Fibroblast of skin of left biceps (primary cell): ENCODE data around the gene NOC4L.
"Not testable (repeated sequence)": the region's sequence is repeated elsewhere in the genome, so short reads cannot be mapped to it uniquely, and the experiment has no call there.

Experiments used
- DNase-seq, 2 experiments: peaks; one replicate each; pipeline ENCODE4 v3.0.0-alpha.2; 2013; ENCODE audit warnings: low read depth in 2 of 2

NOC4L gene

GRCh38 chr12:132123970-132124765 is 20.1 kb upstream of the NOC4L start:
- no peak for DNase-seq

GRCh38 chr12:132124766-132125425 is 19.4 kb upstream of the NOC4L start:
- no peak for DNase-seq

DNA sequence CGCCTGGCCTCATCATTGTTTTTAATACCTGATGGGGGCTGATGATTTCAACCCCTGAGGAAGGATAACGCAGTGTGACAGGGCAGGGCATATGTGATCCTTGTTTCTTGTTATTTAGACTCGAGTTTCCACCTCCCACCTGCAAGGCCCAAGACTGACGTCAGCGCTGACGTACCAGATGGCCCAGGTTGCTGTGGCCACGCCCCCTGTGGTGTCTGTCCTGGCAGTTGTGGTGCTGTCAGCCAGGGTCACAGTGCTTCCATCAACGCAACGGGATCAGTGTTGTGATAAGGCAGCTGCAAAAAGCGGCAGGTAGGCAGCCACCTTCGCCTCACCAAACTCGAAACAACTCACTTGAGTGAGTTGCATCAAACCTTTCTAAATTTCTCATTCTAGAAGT is 18.5 kb upstream of the NOC4L start:
- DNase-seq: no peak

DNA sequence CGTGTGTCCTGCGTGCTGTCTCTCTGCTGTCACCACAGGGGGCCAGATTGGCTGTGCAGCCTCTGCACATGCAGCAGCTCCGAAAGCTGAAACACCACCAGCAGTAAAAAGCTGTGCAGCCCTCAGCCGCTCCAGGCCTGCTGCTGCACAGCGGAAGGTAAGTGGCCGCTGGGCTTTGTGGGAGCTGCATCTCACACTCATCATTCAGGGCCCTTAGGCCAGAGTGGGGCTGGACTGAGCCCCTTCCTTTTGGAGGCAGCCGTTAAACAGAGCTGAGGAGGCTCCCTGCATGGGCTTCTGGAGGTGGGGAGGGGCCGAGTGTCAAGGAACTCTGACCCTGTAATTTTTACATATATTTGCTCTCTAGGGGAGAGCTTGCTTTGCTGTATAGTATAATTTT is 17.2 kb upstream of the NOC4L start:
- no peak for DNase-seq

GRCh38 chr12:132129007-132129406 is 15.2 kb upstream of the NOC4L start:
- DNase-seq: no peak

DNA sequence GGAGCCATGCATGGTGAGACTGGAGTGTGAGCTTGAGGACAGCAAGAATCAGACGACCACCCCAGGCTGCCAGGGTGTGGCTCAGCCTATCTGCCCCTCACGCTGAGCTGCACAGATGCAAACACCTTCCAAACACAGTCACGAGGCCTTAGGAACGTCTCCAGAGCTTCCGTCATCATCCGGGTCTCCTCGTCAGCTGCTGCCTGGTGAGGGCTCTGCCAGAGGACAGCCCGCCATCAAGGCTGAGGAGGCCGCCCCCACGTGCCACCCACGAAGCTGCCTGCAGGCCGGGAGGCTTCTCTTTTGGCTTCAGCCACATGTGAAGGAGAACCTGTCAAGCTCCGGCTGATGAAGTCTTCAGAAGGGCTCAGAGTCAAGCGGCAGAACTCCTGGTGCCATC is 13.6 kb upstream of the NOC4L start:
- no peak for DNase-seq

GRCh38 chr12:132131229-132131628 is 13.0 kb upstream of the NOC4L start:
- no peak for DNase-seq

- DNase-seq: no peak
These were observed 12.3 kb upstream of the NOC4L start for GRCh38 chr12:132131952-132132351.

DNA sequence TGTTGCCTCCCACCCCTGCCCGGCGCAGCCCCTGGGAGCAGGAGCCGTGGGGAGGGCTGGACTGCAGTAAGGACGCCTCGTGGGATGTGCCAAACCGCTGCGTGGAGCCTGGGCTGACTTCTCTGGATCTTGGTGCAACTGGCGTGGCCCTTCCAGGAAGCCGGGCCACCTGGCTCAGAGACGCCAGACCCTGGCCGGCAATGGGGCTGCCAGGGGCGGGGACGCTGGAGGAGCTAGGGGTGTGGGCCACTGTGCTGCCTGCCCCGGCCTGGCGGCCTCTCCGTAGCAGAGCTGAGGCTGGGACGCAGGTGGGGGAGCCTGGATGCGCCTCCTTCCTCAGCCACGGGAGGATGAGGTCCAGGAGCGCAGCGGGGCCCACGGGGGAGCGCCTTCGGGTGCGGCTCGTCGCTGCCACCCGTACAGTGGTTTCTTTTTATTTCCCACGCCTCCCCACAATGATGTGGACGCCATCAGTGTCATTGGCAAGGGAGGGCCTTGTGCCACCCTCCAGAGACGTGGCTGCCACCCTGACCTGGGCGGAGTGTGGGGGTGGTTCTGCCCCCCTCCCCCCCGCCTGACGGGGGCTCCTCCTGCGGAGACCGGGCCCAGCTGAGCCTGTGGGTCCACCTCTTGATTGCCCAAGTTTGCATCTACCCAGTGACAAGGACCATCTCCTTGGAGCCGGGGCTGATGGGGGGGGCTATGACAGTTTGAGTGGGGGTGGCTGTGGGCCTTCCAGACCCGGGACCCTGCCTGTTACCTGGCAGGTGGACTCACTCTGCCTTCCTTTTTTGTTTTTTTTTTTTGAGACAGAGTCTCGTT is 11.4 kb upstream of the NOC4L start:
- DNase-seq: no peak

- no peak for DNase-seq
These were observed 10.2 kb upstream of the NOC4L start for GRCh38 chr12:132133952-132134652.

DNA sequence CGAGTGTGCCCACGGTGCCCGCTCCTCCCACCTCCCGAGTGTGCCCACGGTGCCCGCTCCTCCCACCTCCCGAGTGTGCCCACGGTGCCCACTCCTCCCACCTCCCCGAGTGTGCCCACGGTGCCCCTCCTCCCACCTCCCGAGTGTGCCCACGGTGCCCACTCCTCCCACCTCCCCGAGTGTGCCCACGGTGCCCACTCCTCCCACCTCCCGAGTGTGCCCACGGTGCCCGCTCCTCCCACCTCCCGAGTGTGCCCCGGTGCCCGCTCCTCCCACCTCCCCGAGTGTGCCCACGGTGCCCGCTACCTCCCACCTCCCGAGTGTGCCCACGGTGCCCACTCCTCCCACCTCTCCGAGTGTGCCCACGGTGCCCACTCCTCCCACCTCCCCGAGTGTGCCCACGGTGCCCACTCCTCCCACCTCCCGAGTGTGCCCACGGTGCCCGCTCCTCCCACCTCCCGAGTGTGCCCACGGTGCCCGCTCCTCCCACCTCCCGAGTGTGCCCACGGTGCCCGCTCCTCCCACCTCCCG is 9.5 kb upstream of the NOC4L start:
- not testable (repeated sequence) for DNase-seq

DNA sequence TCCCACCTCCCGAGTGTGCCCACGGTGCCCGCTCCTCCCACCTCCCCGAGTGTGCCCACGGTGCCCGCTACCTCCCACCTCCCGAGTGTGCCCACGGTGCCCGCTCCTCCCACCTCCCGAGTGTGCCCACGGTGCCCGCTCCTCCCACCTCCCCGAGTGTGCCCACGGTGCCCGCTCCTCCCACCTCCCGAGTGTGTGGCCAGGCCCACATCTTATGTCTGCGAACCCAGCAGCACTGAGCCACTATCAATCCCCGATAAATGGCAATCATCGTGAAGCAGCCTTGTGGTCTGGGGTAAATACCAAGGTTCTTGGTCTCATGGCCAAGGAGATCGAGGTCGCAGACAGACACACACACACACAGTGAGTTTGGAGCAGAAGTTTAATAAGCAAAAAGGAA is 8.0 kb upstream of the NOC4L start:
- DNase-seq: not testable (repeated sequence)

DNA sequence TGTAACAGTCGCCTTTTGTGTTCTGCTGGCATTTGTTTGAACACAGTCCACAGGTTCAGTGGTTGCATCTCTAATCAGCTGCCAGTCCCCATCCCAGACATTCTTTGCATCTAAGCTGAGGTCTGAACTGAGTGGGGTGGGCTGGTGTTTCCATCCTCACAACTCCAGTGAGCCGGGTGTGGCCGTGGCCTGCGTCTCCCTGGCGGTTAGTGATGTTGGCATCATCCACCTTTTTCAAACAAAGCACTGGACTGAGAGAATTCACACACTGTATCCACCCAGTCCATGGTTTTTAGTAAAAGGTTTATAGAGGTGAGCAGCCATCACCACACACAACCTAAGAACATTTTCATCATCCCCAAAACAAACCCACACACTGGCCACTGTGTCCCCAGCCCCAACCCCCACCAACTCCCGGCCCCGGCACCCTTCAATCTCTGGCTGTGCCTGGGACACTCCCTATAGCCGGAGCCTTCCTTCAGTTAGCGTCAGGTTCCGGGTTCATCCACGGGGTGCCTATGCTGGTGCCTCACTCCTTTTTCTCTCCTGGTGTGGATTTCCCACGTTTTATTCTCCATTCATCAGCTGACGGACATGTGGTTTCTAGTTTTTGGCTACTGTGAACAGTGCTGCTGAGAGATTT is 6.7 kb upstream of the NOC4L start:
- no peak for DNase-seq

DNA sequence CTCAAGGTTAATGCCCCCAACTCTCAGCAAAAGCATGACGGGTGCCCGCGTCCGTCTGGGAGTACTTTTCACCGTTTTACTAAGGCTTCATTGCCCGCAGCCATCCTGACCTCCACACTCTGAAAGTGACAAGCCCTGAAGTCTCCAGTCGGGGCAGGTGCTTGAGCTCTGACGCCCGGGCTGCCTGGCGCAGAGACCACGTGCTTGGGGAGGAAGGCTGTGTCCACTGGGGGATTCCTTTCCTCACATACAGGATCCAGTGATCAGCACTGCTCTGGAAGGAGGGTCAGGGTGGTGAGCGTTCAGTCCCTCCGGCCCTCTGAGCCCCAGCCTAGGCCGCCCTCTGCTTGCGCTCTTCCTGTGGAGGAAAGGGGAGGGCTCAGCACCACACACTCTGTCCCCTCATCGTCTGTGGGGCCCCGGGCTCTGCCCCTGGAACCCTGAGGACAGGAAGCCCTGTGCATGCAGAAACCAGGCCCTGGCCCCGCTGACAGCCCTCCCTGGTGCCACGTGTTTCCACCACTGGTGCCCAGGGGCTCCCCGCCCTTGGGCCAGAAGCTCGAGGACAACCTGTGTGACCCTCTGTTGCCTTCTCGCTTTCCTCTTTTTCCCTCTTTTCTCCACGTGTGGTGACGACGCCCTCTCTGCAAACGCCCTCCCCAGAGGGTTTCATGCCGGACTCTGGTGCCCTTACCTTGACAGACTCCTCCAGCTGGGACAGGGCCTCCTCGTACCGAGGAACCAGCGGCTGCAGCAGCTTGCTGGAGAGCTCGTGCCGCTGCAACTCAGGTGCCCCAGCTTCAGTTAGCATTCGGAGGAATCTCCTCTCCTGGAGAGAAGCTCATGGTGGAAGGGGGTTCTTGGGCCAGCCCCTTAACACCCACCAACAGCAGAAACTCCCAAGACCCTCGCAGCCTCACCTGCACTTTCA is 5.1 kb upstream of the NOC4L start:
- no peak for DNase-seq

DNA sequence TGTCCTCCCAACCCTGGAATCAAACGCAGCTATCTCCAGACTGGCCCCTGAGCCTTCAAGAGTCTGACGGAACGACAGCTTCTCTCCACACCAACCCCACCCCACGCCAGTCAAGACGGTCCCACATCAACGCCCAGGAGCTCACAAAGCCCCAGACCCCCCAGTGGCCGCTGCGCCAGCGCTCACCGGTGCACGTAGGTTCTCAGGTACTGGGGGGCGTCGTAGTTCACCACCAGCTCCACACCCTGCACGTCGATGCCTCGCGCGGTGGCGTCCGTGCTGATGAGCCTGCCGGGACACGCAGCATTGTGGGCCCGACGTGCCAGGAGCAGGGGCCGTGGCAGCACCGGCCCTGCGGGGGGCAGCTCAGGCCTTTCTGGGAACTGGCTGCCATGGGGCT is 4.3 kb upstream of the NOC4L start:
- no peak for DNase-seq

DNA sequence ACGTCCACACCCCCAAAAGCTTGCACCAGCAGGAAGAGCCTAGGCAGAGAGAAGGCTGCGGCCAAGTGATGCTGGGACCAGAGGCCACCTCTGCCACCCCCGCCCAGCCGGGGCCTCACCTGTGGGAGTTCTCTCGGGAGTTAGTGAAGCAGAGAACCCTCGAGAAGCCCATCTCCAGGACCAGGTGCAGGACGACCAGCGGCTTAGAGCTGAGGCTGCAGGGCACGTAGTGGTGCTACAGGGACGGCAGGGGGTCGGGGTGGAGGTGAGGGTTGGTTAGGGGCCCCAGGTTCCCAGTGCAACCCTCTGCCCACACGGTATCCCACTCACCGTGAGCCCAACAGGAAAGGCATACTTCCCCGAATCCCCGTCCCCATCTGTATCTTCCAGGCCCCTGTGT is 3.8 kb upstream of the NOC4L start:
- no peak for DNase-seq

GRCh38 chr12:132140918-132141841 is 3.1 kb upstream of the NOC4L start:
- DNase-seq: no peak

DNA sequence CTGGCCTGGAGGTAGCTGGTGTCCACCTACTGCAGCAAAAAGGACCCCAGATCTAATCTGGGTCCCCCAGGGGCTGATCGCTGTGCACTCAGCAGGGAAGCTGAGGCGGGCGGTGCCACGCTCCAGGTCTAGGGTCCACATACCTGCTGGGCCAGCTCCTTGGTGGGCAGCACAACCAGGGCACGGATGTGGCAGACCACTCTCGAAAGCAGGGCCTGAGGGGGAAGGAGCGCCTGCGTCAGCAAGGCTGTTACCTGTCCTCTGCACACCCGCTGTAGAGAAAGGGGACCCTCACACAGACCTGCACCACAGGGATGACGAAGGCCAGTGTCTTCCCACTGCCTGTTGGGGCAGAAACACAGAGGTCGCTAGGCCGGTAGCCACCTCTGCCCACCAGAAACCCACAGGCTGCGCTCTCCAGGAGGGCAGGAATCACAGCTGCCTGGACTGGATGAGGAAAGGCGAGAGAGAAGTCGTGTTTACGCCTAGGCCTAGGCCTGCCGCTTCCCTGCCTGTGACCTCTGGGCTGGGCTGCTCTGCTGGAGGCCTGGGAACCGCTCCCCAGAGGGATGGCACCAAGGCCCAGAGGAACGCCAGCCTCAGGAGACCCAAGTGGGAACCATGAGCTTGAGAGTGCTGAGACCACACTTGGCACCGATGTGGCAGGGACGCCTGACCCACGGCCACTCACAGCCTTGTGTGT is 2.1 kb upstream of the NOC4L start:
- DNase-seq: no peak
